ENCODE measurements around the gene CHID1.

The CHID1 gene

GRCh38 chr11:861105-861479 lies 49.5 kb downstream of the CHID1 start:
- H3K9me3 ChIP-seq (ENCODE audit: control insufficient read depth, insufficient read depth, low read length): no peaks in the 10 kb centered on the region

DNA sequence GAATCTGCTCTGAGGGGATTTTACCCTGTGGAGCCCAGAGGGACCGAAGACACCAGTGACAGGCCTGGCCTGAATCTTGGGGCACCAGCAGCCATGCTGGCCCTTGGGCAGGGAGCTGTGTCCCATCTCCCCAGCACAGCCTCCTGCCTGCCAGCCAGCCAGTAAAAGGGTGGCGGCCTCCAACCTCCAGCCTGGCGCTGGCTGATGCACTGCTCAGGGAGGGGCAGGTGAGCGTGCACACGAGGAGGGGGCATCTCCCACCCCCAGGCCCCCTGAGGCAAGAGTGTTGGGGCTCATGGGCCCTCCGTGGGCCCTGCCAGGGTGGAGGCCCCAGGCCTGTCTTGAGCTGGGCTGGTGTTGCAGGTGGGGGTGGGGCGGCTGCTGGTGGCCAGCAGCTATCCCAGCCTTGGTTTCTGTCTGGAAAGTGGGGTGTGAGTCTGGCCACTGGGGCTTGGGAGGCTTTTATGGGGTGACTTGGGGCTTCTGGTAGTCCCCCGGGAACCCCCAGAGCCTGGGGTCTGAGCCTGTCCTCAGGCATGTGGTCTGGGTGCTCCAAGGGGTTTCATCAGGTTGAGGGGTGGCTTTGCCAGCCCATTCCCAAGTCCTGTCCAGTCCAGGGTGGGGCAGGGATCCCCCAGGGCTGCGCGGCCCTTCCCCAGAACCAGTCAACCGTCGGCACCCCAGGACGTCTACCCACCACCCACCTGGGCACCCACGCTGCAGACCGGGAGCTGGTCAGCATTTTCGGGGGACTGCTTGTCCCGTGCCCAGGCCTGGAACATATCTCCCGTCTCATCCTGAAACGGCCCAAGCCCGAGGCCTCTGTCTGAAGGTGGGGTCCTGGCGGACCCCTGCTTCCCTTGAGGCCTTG lies 50.1 kb downstream of the CHID1 start:
- no peaks in the 10 kb centered on the region for H4K20me1 ChIP-seq (ENCODE audit: control insufficient read depth, insufficient read depth, low read depth, low read length)
- H3K9me2 ChIP-seq (replicated peaks; ENCODE audit: control insufficient read depth, low read length): no peaks in the 10 kb centered on the region
- no peak overlapping the region for H3K4me2 ChIP-seq (ENCODE audit: low read length)
- no peak overlapping the region for H3K4me3 ChIP-seq (ENCODE audit: low read length)
- no peaks in the 10 kb centered on the region for H3F3A ChIP-seq (ENCODE audit: control insufficient read depth, insufficient read depth)
- no peaks in the 10 kb centered on the region for H3K9me3 ChIP-seq (ENCODE audit: control insufficient read depth, insufficient read depth, low read length)
- H3K27me3 ChIP-seq (ENCODE audit: control insufficient read depth, low read length): no peaks in the 10 kb centered on the region
- H3K4me1 ChIP-seq (ENCODE audit: control insufficient read depth, low read length): no peaks in the 10 kb centered on the region
- H3K27ac ChIP-seq (ENCODE audit: low read depth, low read length): no peak overlapping the region
- H3K79me2 ChIP-seq (ENCODE audit: control insufficient read depth, low read length): no peaks in the 10 kb centered on the region
- TF ChIP-seq, protein P1, sequence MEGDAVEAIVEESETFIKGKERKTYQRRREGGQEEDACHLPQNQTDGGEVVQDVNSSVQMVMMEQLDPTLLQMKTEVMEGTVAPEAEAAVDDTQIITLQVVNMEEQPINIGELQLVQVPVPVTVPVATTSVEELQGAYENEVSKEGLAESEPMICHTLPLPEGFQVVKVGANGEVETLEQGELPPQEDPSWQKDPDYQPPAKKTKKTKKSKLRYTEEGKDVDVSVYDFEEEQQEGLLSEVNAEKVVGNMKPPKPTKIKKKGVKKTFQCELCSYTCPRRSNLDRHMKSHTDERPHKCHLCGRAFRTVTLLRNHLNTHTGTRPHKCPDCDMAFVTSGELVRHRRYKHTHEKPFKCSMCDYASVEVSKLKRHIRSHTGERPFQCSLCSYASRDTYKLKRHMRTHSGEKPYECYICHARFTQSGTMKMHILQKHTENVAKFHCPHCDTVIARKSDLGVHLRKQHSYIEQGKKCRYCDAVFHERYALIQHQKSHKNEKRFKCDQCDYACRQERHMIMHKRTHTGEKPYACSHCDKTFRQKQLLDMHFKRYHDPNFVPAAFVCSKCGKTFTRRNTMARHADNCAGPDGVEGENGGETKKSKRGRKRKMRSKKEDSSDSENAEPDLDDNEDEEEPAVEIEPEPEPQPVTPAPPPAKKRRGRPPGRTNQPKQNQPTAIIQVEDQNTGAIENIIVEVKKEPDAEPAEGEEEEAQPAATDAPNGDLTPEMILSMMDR (IDR thresholded peaks at IDR 0.05; ENCODE audit: low read depth, low read length, poor library complexity, severe bottlenecking): no peak
- no peak for TF ChIP-seq EZH2phosphoT487 (IDR thresholded peaks at IDR 0.05; ENCODE audit: borderline replicate concordance, low read length)
- no peaks in the 10 kb centered on the region for H3K36me3 ChIP-seq (ENCODE audit: control insufficient read depth, low read length)

More at GRCh38 chr11:861105-861479, 49.5 kb downstream of the CHID1 start:
- Histone ChIP-seq H3K79me2 (ENCODE audit: control insufficient read depth, low read length) (no peaks in the 10 kb centered on the region), H3K4me2 (ENCODE audit: low read length) (no peak overlapping the region), H3K27ac (ENCODE audit: low read depth, low read length) (no peak overlapping the region), H3K4me1 (ENCODE audit: control insufficient read depth, low read length) (no peaks in the 10 kb centered on the region), H3K9me2 (replicated peaks; ENCODE audit: control insufficient read depth, low read length) (no peaks in the 10 kb centered on the region), H3K4me3 (ENCODE audit: low read length) (no peak overlapping the region), H3K36me3 (ENCODE audit: control insufficient read depth, low read length) (no peaks in the 10 kb centered on the region), H4K20me1 (ENCODE audit: control insufficient read depth, insufficient read depth, low read depth, low read length) (no peaks in the 10 kb centered on the region), H3F3A (ENCODE audit: control insufficient read depth, insufficient read depth) (no peaks in the 10 kb centered on the region), H3K27me3 (ENCODE audit: control insufficient read depth, low read length) (no peaks in the 10 kb centered on the region)
- TF ChIP-seq, protein P1 (IDR thresholded peaks at IDR 0.05; ENCODE audit: low read depth, low read length, poor library complexity, severe bottlenecking): no peak
- TF ChIP-seq EZH2phosphoT487 (IDR thresholded peaks at IDR 0.05; ENCODE audit: borderline replicate concordance, low read length): no peak

GRCh38 chr11:859394-860131 lies 51.0 kb downstream of the CHID1 start:
- Histone ChIP-seq H3K36me3 (ENCODE audit: control insufficient read depth, low read length) (no peaks in the 10 kb centered on the region), H4K20me1 (ENCODE audit: control insufficient read depth, insufficient read depth, low read depth, low read length) (no peaks in the 10 kb centered on the region), H3K4me3 (ENCODE audit: low read length) (no peak overlapping the region), H3K27me3 (ENCODE audit: control insufficient read depth, low read length) (no peaks in the 10 kb centered on the region), H3K9me2 (replicated peaks; ENCODE audit: control insufficient read depth, low read length) (no peaks in the 10 kb centered on the region), H3K4me1 (ENCODE audit: control insufficient read depth, low read length) (no peaks in the 10 kb centered on the region), H3K79me2 (ENCODE audit: control insufficient read depth, low read length) (no peaks in the 10 kb centered on the region), H3K4me2 (ENCODE audit: low read length) (no peak overlapping the region), H3K27ac (ENCODE audit: low read depth, low read length) (no peak overlapping the region), H3K9me3 (ENCODE audit: control insufficient read depth, insufficient read depth, low read length) (no peaks in the 10 kb centered on the region), H3F3A (ENCODE audit: control insufficient read depth, insufficient read depth) (no peaks in the 10 kb centered on the region)
- TF ChIP-seq EZH2phosphoT487 (IDR thresholded peaks at IDR 0.05; ENCODE audit: borderline replicate concordance, low read length): no peak
- TF ChIP-seq, protein P1 (IDR thresholded peaks at IDR 0.05; ENCODE audit: low read depth, low read length, poor library complexity, severe bottlenecking): no peak
